Measurements from ENCODE around the gene MYH9.

- TF ChIP-seq CTCF (conservative IDR thresholded peaks at IDR 0.05 in 1 of 2, IDR thresholded peaks at IDR 0.05 in 1 of 2; ENCODE audit: extremely low read depth in 1 of 2, insufficient read depth in 1 of 2, low read depth in 1 of 2, low read length in 2 of 2) (peak in 1 of 2 donors; percentile 40), EZH2 (IDR thresholded peaks at IDR 0.05; ENCODE audit: borderline replicate concordance, low read length) (no peak)
Measured at GRCh38 chr22:36350751-36351594, 36.8 kb downstream of the MYH9 start.

Data from mammary epithelial cell (primary cell).